Endometrial microvascular endothelial cells (primary cell): ENCODE data around the gene ABAT. TPM values are rescaled to one million over a fixed set of nuclear protein-coding genes. Genes with fewer than 3 reads are reported as not detected.
"Not testable (repeated sequence)": the region's sequence is repeated elsewhere in the genome, so short reads cannot be mapped to it uniquely, and the experiment has no call there.

Experiments used
- in situ Hi-C: cut with HindIII; loops from 2 replicates; pipeline ENCODE4 v1.10.0; 2017; ENCODE audit warnings: low sequenced_read_pairs, low pct_unique_long_range_greater_than_20kb; ENCODE audit errors: inconsistent ontology term
- total RNA-seq: library from RNA; depleted of rRNA; stranded (reverse); fragments of >200 nt; gene quantifications from one replicate; pipeline ENCODE4 v1.2.3, GENCODE V29; 2015; ENCODE audit errors: inconsistent ontology term

ABAT gene
- total RNA-seq, 1 donor from 2014 or later = 0.56 TPM

DNA sequence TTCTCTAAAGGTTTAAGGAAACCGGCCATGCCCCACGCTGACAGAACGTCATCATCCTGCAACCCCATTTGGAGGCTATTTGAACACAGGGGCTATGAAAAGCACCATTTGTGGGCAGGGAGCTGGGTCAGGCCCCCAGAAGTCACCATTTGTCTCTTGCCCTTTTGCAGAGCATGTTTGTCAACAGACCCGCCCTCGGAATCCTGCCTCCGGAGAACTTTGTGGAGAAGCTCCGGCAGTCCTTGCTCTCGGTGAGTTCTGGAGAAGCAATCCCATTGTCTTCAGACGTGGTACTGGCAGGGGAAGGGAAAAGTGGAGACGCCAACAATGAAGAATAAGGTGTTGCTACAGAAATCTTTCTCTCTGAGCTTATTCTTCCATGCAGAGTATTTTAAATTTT is 89.5 kb downstream of the ABAT start:
- in situ Hi-C loops = no loop called here

DNA sequence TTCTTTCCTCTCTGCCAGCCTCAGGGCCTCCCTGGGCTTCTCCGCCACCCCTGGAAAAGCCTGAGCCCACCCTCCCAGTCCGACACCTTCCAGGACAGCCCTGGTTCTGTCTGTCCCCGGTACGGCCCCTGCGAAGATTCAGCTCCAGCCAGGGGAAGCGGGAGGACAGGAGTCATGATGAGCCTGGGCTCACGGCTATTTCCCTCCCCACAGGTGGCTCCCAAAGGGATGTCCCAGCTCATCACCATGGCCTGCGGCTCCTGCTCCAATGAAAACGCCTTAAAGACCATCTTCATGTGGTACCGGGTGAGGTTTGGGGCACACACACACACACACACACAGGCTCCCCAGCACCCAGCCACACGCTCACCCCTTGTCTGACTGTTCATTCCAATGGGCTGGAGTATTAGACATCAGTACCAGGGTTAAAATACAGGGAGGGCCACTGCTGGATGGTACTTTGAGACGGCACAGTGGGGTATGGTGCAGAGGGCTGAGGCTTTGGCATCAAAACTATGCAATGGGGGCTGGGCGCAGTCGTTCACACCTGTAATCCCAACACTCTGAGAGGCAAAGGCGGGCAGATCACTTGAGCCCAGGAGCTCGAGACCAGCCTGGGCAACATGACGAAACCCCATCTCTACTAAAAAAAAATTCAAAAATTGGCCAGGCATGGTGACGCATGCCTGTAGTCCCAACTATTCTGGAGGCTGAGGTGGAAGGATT is 90.3 kb downstream of the ABAT start:
- in situ Hi-C loops = no loop called here

DNA sequence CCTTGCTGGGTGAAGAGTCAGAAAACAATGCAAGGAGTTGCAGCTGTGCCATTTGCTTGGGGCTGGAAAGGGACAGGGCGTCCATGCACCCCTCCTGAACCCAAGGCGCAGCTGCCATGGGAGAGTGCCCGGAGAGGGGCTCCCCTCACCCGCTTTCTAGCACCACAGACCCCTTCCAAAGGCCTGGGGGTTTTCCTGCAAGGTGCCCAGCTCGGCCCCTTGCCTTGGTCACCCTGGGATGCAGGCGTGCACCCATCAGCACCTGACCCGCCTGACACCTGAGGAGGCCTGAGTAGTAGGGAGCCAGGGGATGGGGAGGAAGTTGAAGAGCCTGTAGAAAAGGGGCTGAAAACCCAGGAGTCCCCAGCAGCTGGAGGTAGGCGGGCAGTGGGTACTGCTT is 92.8 kb downstream of the ABAT start:
- in situ Hi-C loops = no loop called here

DNA sequence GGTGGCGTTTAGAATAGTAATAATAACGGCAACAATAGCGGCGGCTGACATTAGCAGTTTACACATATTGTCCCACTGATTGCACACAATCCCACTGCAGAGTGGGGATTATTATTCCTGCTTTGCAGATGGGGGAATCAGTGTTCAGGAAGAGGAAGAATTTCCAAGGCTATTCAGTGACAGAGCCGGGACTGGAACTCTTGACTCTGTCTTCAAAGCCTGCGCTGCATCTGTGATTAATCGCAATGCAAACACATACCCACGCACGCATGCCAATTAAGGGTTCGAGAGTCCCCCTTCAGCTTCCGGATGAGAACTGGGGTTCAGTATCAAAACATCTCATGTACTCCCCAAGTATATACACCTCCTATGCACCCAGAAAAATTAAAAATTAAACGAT is 93.9 kb downstream of the ABAT start:
- in situ Hi-C loops = no loop called here

DNA sequence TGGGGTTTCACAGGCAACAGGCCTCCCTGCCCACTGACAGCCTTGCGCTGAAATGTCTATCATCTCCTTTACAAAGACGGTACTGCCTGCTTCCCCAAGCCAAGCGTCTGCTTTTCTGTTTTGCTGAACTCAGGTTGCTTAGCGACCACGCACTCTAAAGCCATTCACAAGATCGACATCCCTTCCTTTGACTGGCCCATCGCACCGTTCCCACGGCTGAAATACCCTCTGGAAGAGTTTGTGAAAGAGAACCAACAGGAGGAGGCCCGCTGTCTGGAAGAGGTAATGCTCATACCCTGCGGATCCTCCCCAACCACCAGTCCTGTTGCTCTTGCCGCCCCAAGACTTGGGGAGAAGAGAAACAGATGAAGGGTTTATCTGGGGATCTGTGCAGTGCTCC is 94.3 kb downstream of the ABAT start:
- in situ Hi-C loops = no loop called here

DNA sequence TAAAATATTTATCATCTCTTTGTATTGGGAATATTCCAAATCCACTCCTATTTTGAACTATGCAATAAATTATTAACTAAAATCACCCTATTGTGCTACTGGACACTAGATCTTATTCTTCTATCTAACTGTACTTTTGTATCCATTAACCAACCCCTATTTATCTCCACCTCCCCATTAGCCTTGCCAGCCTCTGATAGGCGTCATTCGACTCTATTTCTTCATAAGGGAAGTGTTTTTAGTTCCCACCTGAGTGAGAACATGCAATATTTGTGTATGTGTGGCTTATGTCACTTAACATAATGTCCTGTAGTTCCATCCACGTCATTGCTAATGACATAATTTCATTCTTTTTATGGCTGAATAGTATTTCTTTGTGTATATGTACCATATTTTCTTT is 99.1 kb downstream of the ABAT start:
- in situ Hi-C loops = no loop called here

DNA sequence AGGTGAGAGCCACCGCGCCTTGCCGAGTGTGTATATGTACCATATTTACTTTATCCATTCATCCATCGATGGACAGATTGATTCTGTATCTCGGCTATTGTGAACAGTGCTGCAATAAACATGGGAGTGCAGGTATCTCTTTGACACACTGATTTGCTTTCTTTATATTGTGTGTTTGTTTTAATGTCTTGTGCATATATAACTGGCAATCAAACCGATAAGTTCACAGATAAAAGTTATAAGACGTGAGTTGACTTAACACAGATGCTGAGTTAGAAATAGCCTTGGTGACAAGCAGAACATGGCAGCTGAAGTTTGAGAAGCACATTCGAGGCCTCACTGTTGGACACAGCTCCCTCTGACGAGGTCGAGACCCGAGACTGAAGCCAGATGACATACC is 99.8 kb downstream of the ABAT start:
- in situ Hi-C loops = no loop called here

DNA sequence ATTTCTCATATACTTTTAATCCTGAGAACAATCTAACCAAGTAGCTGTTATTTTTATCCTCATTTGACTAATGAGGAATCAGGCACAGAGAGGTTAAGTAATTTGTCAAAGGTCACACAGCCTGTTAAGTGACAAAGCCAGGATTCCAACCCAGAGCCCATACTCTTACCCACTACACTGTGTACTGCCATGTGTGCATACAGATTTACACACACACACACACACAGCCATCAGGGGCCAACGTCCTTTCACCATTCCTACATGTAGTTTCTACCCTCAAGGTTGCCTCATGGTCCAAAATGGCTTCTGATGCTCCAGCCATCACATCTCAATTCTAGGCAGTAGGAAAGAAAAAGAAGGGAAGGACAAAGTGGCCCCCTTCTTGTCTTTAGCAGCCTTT is 100.9 kb downstream of the ABAT start:
- in situ Hi-C loops = no loop called here

DNA sequence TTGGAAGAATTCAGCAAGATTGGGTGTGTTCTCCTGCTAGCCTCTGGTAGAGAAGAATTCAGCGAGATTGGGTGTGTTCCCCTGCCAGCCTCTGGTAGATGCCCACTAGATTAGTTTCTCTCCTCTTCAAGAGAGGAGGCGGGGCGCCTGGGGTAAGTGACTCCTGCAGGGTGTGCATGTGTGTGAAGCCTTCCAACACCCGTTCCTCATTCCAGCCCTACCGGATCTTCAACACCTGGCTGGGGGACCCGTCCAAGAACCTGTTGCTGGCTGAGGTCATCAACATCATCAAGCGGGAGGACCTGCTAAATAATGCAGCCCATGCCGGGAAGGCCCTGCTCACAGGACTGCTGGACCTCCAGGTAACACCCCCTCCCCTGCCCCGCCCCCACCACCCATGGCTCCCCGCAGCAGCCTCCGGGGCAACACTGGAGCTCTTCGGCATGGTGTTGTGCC is 101.7 kb downstream of the ABAT start:
- in situ Hi-C loops = no loop called here

DNA sequence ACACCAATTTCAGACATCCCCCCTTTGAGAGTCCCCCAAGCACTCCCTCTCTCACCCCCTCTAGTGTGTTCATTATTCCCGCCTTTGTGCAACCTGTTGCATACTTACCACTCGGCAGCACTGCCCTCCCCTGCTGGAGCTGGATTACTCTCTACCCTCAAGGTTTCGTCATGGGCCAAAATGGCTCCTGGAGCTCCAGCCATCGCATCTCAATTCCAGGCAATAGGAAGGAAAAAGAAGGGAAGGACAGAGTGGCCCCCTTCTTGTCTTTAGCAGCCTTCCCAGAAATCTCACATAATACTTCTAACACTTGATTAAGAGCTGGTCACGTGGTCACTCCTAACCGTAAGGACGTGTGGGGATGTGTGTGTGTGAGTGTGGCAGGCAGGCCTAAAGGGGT is 102.8 kb downstream of the ABAT start:
- in situ Hi-C loops = no loop called here

DNA sequence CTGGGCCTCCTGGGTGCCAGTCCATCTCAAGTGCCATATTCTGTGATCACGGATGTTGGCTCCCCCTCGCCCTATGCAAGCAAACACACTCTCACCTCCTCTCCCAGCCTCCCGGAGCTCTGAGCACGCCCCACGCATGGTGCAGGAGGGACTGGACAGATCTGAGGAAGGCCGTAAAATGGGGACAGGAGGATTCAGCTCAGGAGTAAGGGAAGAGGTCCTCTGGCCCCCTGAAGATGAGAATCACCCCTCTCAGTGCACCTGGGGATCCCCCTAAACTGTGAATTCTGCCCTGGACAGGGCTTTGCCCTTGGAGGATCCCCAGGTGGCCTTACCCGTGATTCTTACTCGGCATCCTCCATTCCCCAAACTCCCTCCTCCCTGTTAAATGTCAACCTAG is 107.4 kb downstream of the ABAT start:
- in situ Hi-C loops = no loop called here

DNA sequence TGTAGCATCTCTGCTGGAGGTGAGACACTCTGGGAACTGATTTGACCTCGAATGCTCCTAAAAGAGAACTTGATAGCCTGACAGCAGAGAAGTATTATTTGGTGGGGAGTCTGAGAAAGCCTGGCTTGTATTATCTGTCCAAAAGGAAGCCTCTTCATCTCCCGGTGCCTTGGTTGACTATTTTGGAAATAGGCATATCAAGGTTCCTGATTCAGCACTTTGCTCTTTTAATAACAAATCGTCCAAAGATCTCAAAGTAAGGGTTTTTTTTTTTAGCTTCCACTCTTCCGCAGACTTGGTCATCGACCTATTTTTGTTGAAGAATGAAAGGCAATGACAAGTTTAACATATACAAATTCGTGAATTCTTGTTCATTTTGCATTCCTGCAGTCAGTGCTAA is 108.3 kb downstream of the ABAT start:
- in situ Hi-C loops = no loop called here

DNA sequence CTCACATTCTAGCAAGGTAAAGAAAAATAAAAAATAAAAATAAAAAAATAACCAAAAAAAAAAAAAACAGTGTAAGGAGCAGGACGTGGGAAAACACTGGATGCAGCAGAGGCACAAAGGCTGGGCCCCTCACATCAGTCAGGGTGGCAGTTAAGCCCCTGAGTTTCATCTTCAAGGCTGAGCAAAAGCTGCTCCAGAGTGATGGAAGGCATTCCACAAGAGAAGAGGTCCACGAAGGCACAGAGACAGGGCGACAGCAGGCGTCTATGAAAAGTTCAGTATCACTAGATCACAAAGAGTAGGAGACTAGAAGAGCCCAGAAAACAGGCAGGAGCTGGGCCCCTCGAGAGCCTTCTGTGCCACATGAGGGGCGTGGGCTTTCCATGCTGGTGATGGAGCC is 111.0 kb downstream of the ABAT start:
- in situ Hi-C loops = no loop called here

DNA sequence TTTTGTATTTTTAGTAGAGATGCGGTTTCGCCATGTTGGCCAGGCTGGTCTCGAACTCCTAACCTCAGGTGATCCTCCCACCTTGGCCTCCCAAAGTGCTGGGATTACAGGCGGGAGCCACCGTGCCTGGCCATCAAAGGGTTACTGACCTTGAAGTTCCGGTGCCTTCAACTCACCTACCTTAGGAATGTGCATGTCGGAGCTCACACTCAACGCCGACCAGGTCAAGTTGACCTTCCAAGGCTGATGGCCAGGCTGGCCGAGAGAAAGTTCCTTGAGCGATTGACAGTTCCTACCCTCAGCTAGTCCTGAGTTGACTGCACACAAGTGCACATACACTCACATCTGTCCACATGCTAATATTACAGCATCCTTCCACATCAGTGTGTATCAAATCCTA is 111.9 kb downstream of the ABAT start:
- in situ Hi-C loops = not testable (repeated sequence)

DNA sequence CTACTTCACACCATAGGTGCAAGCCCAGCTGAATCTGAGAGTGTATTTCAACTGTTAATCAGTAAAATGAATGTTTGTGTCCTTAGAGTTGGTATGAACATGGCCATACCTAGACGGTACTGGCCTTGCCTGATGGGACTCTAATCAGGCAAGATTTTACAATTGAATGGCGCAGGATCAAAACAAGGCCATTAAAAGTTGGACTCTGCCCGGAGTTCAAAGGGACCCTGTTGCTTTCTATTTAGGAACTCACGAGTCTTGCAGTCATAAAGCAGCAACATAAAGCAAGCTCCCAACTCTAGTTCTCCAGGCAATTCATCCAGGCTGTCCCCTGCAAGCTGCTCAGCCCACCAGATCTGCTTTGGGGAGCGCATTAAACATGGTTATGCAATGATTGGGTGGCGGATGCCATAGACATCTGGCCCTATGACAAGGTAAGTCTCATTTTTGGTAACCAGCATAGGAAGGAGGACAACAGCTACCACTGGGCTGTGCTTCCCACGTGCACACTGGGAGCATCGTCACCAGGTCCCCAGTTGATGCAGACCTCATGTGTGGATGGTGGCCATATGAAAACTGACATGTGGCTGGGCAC is 114.3 kb downstream of the ABAT start:
- in situ Hi-C loops = no loop called here

DNA sequence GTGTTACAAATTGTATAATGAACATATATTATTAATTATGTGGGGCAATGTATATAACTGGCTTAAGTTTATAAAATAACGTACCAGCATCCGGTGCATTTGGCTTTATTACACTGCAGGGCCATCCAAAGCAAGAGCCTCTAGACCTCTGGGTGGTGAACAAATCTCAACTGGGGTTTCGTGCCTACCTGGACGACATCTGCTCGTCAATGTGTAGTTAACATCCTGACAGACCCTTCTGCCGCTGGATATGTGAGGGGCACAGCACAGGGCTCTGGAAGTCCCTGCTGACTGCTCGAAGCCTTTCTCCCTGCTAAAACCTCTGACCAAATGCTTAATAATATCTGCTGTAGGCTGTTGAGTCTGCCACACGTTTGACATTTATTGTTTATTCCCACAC is 120.7 kb downstream of the ABAT start:
- in situ Hi-C loops = no loop called here

DNA sequence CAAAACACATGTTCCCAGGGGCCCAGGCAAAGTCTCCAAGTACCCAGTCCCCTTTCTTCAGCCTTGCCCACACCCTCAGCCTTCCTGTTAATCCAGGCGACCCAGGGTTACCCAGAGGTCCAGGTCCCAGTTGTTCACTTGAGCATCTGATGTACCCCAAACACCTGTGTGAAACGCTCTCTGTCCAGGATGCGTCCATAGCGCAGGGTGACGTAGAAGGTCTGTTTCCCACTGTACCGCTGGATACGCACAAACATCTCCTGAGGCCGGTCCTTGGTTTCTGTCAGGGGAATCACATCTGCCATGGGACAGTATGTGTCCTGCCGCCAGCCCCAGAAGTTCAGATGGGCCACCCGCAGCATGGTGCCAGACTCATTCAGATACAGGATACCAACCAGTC is 121.4 kb downstream of the ABAT start:
- in situ Hi-C loops = no loop called here

DNA sequence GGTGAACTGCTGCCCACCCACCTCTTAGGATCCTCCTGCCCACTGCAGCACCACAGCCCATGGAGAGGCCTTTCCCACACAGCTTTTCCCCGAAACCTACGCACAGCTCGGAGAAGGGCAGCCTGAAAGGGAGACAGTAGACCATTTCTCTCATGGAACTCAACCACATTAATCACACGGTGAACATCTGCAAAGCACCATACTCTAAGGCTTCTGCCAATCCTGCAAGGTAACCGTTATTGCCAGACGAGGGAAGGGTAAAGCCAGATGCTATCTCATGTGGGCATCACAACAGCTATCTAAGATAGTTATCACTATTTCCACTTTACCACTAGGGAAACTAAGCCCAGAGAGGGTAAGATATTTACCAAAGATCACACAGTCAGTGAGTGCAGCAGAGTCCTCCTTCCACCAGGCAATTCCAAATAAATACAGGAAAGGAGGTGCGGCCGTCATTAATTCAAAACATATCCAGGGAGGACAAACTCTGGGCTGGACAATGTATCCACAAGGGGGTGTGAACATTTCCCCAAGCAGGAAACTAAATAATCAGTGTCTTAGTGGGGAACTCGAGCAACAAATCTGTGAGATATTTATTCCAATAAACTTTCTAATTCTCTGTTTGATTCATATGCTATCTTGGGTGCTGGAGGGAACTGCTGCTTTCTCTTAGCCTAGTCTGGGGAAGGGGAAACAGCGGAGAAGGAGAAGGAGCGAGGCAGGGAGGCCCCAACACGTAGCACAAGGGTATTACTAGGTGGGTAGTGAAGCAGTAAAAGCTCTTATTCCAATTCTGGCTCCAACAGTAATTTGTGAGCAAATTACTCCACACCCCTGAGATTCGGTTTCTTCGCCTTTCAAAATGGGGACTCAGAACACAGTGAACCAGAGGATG is 122.3 kb downstream of the ABAT start:
- in situ Hi-C loops = no loop called here

DNA sequence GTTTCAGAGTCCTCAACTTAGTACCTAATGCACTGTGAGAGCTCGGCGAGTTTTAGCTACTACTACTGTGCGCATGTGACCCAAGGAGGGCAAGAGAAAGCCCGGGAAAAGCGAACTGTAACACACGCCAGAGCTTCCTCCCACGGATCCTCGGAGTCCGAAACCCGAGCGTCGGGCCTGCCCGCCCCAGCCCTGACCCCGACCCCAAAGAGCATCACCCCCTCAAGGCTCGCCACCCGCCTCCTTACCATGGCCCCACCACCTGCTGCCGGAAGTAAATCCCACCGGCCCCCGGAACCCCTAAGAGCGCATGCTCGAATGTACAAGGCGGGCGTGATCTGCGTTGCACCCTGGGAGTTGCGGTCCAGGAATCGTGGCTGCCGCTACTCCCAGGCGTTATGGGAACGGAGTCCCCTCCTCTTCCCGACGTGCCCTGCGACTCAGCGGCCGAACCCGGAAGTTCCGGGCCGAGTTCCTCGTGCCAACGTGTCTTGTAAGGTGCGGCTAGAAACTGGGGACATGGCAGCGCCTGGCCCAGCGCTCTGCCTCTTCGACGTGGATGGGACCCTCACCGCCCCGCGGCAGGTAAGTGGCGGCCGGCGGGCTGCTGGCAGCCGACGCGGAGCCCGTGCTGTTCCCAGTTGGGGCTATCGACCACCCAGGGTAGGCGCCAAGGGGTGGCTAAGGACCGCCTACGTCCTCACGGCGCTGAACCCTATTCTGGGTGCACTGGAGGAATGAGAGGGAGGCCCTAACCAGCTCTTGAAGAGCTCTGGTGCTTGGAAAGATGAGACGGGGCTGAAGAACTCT is 123.2 kb downstream of the ABAT start, which contains the start of the genes PMM2 and TMEM186:
Gene PMM2 (plus strand): TSS at position 476 of the 810 bp plus-strand sequence. CDS start 44 bp downstream, at position 520.
Gene TMEM186 (minus strand): TSS at position 276 of the 810 bp plus-strand sequence. CDS start 25 bp downstream, at position 251.
- in situ Hi-C loops = no loop called here
